Stimulated activated naive CD8-positive, alpha-beta T cell treated with anti-CD3 and anti-CD28 coated beads, Interleukin-15, amount 100 ng/mL, for 72 hours (primary cell): ENCODE results near the gene CREG1.
A peak's percentile ranks its signal among the peaks of the same experiment; 100 is the strongest.

Experiments used
- ATAC-seq: fragments of 150-1000 bp; cut with Tn5 transposase; 2 replicates; pipeline ENCODE4 v1.10.0; 2021; ENCODE audit warnings: mild to moderate bottlenecking, moderate library complexity
- DNase-seq, 2 donors: peaks; one replicate each; pipeline ENCODE4 v3.0.0; 2021 to 2022
- H3K27ac Mint-ChIP-seq, 2 donors: one replicate each; pipeline ENCODE4 v1.8.0; 2022; ENCODE audit warnings: mild to moderate bottlenecking in 2 of 2, mixed read lengths in 2 of 2, moderate library complexity in 2 of 2
- H3K27me3 Mint-ChIP-seq: one replicate; pipeline ENCODE4 v1.8.0; 2022; ENCODE audit warnings: mixed read lengths
- H3K4me1 Mint-ChIP-seq: one replicate; pipeline ENCODE4 v1.8.0; 2022; ENCODE audit warnings: mild to moderate bottlenecking, mixed read lengths
- H3K4me3 Mint-ChIP-seq, 2 donors: one replicate each; pipeline ENCODE4 v1.8.0; 2022; ENCODE audit warnings: mild to moderate bottlenecking in 2 of 2, mixed read lengths in 2 of 2, moderate library complexity in 1 of 2
- H3K9me3 Mint-ChIP-seq, 2 donors: one replicate each; pipeline ENCODE4 v1.8.0; 2022; ENCODE audit warnings: mixed read lengths in 2 of 2

Gene CREG1

GRCh38 chr1:167528057-167528728 is 25.4 kb downstream of the CREG1 start:
- H3K27ac Mint-ChIP-seq = peak overlapping the region; percentile 34 to 51
- no peak for DNase-seq
- H3K4me1 Mint-ChIP-seq = peaks cover 15% of the 10 kb centered on the region
- H3K27me3 Mint-ChIP-seq = no peaks in the 10 kb centered on the region
- H3K4me3 Mint-ChIP-seq = no peak overlapping the region
- no peak for ATAC-seq
- no peaks in the 10 kb centered on the region for H3K9me3 Mint-ChIP-seq

GRCh38 chr1:167526667-167527383 is 26.7 kb downstream of the CREG1 start:
- Mint-ChIP-seq H3K4me1 (peaks cover 7% of the 10 kb centered on the region), H3K27ac (no peak overlapping the region), H3K9me3 (no peaks in the 10 kb centered on the region), H3K4me3 (no peak overlapping the region), H3K27me3 (no peaks in the 10 kb centered on the region)
- DNase-seq (no peak), ATAC-seq (no peak)

GRCh38 chr1:167524651-167525050 is 28.9 kb downstream of the CREG1 start:
- Mint-ChIP-seq H3K27me3 (no peaks in the 10 kb centered on the region), H3K27ac (no peak overlapping the region), H3K4me1 (peaks cover 13% of the 10 kb centered on the region), H3K4me3 (no peak overlapping the region), H3K9me3 (no peaks in the 10 kb centered on the region)
- ATAC-seq = no peak
- no peak for DNase-seq

GRCh38 chr1:167522246-167522645 is 31.3 kb downstream of the CREG1 start:
- H3K9me3 Mint-ChIP-seq = no peaks in the 10 kb centered on the region
- H3K4me1 Mint-ChIP-seq = peaks cover 18% of the 10 kb centered on the region
- ATAC-seq (no peak), DNase-seq (no peak)
- no peak overlapping the region for H3K4me3 Mint-ChIP-seq
- H3K27me3 Mint-ChIP-seq = no peaks in the 10 kb centered on the region
- H3K27ac Mint-ChIP-seq = no peak overlapping the region

- Mint-ChIP-seq H3K9me3 (no peaks in the 10 kb centered on the region), H3K4me1 (peaks cover 25% of the 10 kb centered on the region), H3K4me3 (no peak overlapping the region), H3K27me3 (no peaks in the 10 kb centered on the region), H3K27ac (no peak overlapping the region)
- ATAC-seq (no peak), DNase-seq (no peak)
These were observed 32.8 kb downstream of the CREG1 start for GRCh38 chr1:167520711-167521206.

GRCh38 chr1:167518331-167518700 is 35.2 kb downstream of the CREG1 start, which contains the start of gene CD247:
TSS of gene CD247 (minus strand) at chr1:167518529. CDS start at chr1:167518465, 64 bp downstream.
- peak; percentile 71 for ATAC-seq
- peak; percentile 62 to 77 for DNase-seq
- Mint-ChIP-seq H3K27me3 (no peaks in the 10 kb centered on the region), H3K4me1 (peaks cover 29% of the 10 kb centered on the region), H3K27ac (peak within 1 kb of the TSS; percentile 97 to 99), H3K9me3 (no peaks in the 10 kb centered on the region), H3K4me3 (peak within 1 kb of the TSS; percentile 91 to 99)

GRCh38 chr1:167517535-167518330 is 35.8 kb downstream of the CREG1 start:
- H3K27me3 Mint-ChIP-seq = no peaks in the 10 kb centered on the region
- peak; percentile 88 to 92 for DNase-seq
- H3K4me3 Mint-ChIP-seq = peak overlapping the region; percentile 91 to 99
- ATAC-seq = peak; percentile 97
- H3K9me3 Mint-ChIP-seq = no peaks in the 10 kb centered on the region
- H3K27ac Mint-ChIP-seq = peak overlapping the region; percentile 97 to 99
- H3K4me1 Mint-ChIP-seq = peaks cover 32% of the 10 kb centered on the region

- DNase-seq = peak; percentile 36
- Mint-ChIP-seq H3K9me3 (no peaks in the 10 kb centered on the region), H3K27ac (peak overlapping the region; percentile 97 to 99), H3K27me3 (no peaks in the 10 kb centered on the region), H3K4me3 (peak overlapping the region; percentile 91 to 99), H3K4me1 (peaks cover 42% of the 10 kb centered on the region)
- peak; percentile 34 for ATAC-seq
These were observed 36.9 kb downstream of the CREG1 start for GRCh38 chr1:167516404-167517388.

GRCh38 chr1:167515893-167516321 is 37.7 kb downstream of the CREG1 start:
- Mint-ChIP-seq H3K4me1 (peaks cover 45% of the 10 kb centered on the region), H3K27ac (peak overlapping the region; percentile 97 to 99), H3K4me3 (peak overlapping the region; percentile 91 to 99), H3K9me3 (no peaks in the 10 kb centered on the region), H3K27me3 (no peaks in the 10 kb centered on the region)
- DNase-seq (no peak), ATAC-seq (no peak)

- Mint-ChIP-seq H3K4me3 (peak overlapping the region; percentile 91 to 99), H3K4me1 (peaks cover 47% of the 10 kb centered on the region), H3K27ac (peak overlapping the region; percentile 19 to 27), H3K27me3 (no peaks in the 10 kb centered on the region), H3K9me3 (no peaks in the 10 kb centered on the region)
- no peak for ATAC-seq
- DNase-seq = no peak
These were observed 38.1 kb downstream of the CREG1 start for GRCh38 chr1:167515461-167515860.

GRCh38 chr1:167514288-167514687 is 39.3 kb downstream of the CREG1 start:
- peak overlapping the region; percentile 82 to 87 for H3K27ac Mint-ChIP-seq
- H3K27me3 Mint-ChIP-seq = no peaks in the 10 kb centered on the region
- H3K9me3 Mint-ChIP-seq = no peaks in the 10 kb centered on the region
- DNase-seq (no peak), ATAC-seq (no peak)
- peaks cover 58% of the 10 kb centered on the region for H3K4me1 Mint-ChIP-seq
- H3K4me3 Mint-ChIP-seq = peak overlapping the region; percentile 91 to 99

- DNase-seq (no peak), ATAC-seq (peak; percentile 41)
- H3K9me3 Mint-ChIP-seq = no peaks in the 10 kb centered on the region
- H3K4me1 Mint-ChIP-seq = peaks cover 75% of the 10 kb centered on the region
- H3K4me3 Mint-ChIP-seq = peak overlapping the region; percentile 75 to 85
- H3K27ac Mint-ChIP-seq = peak overlapping the region; percentile 22 to 71
- H3K27me3 Mint-ChIP-seq = no peaks in the 10 kb centered on the region
These were observed 41.4 kb downstream of the CREG1 start for GRCh38 chr1:167512046-167512654.

- H3K9me3 Mint-ChIP-seq = no peaks in the 10 kb centered on the region
- ATAC-seq (no peak), DNase-seq (no peak)
- H3K4me1 Mint-ChIP-seq = peaks cover 81% of the 10 kb centered on the region
- no peaks in the 10 kb centered on the region for H3K27me3 Mint-ChIP-seq
- no peak overlapping the region for H3K27ac Mint-ChIP-seq
- peak overlapping the region; percentile 75 to 85 for H3K4me3 Mint-ChIP-seq
These were observed 42.1 kb downstream of the CREG1 start for GRCh38 chr1:167511374-167511986.

- DNase-seq (no peak), ATAC-seq (no peak)
- Mint-ChIP-seq H3K27ac (no peak overlapping the region), H3K4me1 (peaks cover 81% of the 10 kb centered on the region), H3K4me3 (peak overlapping the region; percentile 57 to 63), H3K27me3 (no peaks in the 10 kb centered on the region), H3K9me3 (no peaks in the 10 kb centered on the region)
These were observed 42.7 kb downstream of the CREG1 start for GRCh38 chr1:167510881-167511280.
